Keratinocyte (primary cell): ENCODE results near the gene LAMC3. TPM values are rescaled to one million over a fixed set of nuclear protein-coding genes. Genes with fewer than 3 reads are reported as not detected.
"Not testable (repeated sequence)": the region's sequence is repeated elsewhere in the genome, so short reads cannot be mapped to it uniquely, and the experiment has no call there.

ENCODE experiments used
- DNase-seq: peaks from one replicate; pipeline ENCODE4 v3.0.0-alpha.2; 2011; ENCODE audit warnings: low read depth, missing footprints, low spot score
- FAIRE-seq: peaks from 2 replicates; lab custom pipeline; 2011; peaks lifted over from hg19 to GRCh38; lab: Jason Lieb, UNC
- H2AFZ ChIP-seq: 2 replicates; pipeline ENCODE4 v1.6.0; 2012; ENCODE audit warnings: low read length, control low read depth, inconsistent platforms; ENCODE audit not compliant: control insufficient read depth
- H3K27ac ChIP-seq: 2 replicates; pipeline ENCODE4 v1.5.1; 2011; ENCODE audit warnings: low read length; ENCODE audit not compliant: control insufficient read depth, insufficient read depth
- H3K27me3 ChIP-seq: 3 replicates; pipeline ENCODE4 v1.6.0; 2011; ENCODE audit warnings: low read length; ENCODE audit not compliant: control insufficient read depth, insufficient read depth; ENCODE audit errors: extremely low read depth
- H3K36me3 ChIP-seq, 2 experiments: 2 replicates in 1 of 2; 3 replicates in 1 of 2; pipeline ENCODE4 v1.5.1; 2011; ENCODE audit warnings: low read length in 2 of 2, mild to moderate bottlenecking in 1 of 2; ENCODE audit not compliant: control insufficient read depth in 2 of 2, insufficient read depth in 2 of 2; ENCODE audit errors: extremely low read depth in 1 of 2
- H3K4me1 ChIP-seq: 3 replicates; pipeline ENCODE4 v1.5.1; 2011; ENCODE audit warnings: low read length; ENCODE audit not compliant: control insufficient read depth, insufficient read depth; ENCODE audit errors: extremely low read depth
- H3K4me2 ChIP-seq: 3 replicates; pipeline ENCODE4 v1.6.0; 2011; ENCODE audit warnings: low read depth, low read length; ENCODE audit not compliant: control insufficient read depth, insufficient read depth; ENCODE audit errors: extremely low read depth
- H3K4me3 ChIP-seq, 3 experiments: fragments of 200-600 bp in 1 of 3; sonication (generic) in 1 of 3; 2 replicates in 2 of 3; 3 replicates in 1 of 3; pipeline ENCODE4 v1.5.1; 2011 to 2016; ENCODE audit warnings: low read length in 3 of 3, mild to moderate bottlenecking in 3 of 3, control low read depth in 2 of 3, inconsistent platforms in 1 of 3, low read depth in 1 of 3, mixed read lengths in 1 of 3, mixed run types in 1 of 3, moderate library complexity in 1 of 3; ENCODE audit not compliant: control insufficient read depth in 2 of 3, insufficient read depth in 2 of 3; ENCODE audit errors: extremely low read depth in 1 of 3
- H3K79me2 ChIP-seq: 2 replicates; pipeline ENCODE4 v1.6.0; 2012; ENCODE audit warnings: low read length; ENCODE audit not compliant: control insufficient read depth, insufficient read depth
- H3K9ac ChIP-seq: 3 replicates; pipeline ENCODE4 v1.6.0; 2011; ENCODE audit warnings: low read length; ENCODE audit not compliant: control insufficient read depth, insufficient read depth; ENCODE audit errors: extremely low read depth
- H3K9me1 ChIP-seq: 3 replicates; pipeline ENCODE4 v1.6.0; 2011; ENCODE audit warnings: low read length; ENCODE audit not compliant: control insufficient read depth, insufficient read depth; ENCODE audit errors: extremely low read depth
- H3K9me3 ChIP-seq: 2 replicates; pipeline ENCODE4 v1.5.1; 2012; ENCODE audit warnings: low read depth, low read length; ENCODE audit not compliant: control insufficient read depth
- H4K20me1 ChIP-seq: 3 replicates; pipeline ENCODE4 v1.6.0; 2011; ENCODE audit warnings: low read length; ENCODE audit not compliant: control insufficient read depth, insufficient read depth; ENCODE audit errors: extremely low read depth
- EZH2 ChIP-seq: IDR thresholded peaks from one replicate; pipeline ENCODE4 v1.6.1; 2012; ENCODE audit warnings: inconsistent platforms, mild to moderate bottlenecking, low read length, moderate library complexity
- dilution Hi-C: fragments of 300-500 bp; cut with MboI; formaldehyde crosslinking; loops from one replicate; pipeline ENCODE4 v1.7.0; 2020; ENCODE audit warnings: low sequenced_read_pairs; ENCODE audit not compliant: extremely low pct_ligation_motif_present
- polyA plus RNA-seq, 5 experiments: library from polyadenylated mRNA; depleted of rRNA in 3 of 5; stranded (reverse) in 3 of 5; stranded (forward) in 1 of 5; unstranded in 1 of 5; fragments of >200 nt; gene quantifications; 1 replicate in 1 of 5; 2 replicates in 3 of 5; 3 replicates in 1 of 5; pipeline versions ENCODE4 v1.2.1 to v1.2.3, GENCODE V29; 2011 to 2012; ENCODE audit warnings: missing spikeins in 2 of 5, low read depth in 1 of 5, low replicate concordance in 1 of 5
- TF ChIP-seq, protein P1 (sequence below), 3 experiments: IDR thresholded peaks in 1 of 3; conservative IDR thresholded peaks in 1 of 3; optimal IDR thresholded peaks in 1 of 3; 2 replicates in 2 of 3; 3 replicates in 1 of 3; pipeline versions ENCODE3 to v1.5.1; 2011; ENCODE audit warnings: low read length in 3 of 3, mild to moderate bottlenecking in 3 of 3, moderate library complexity in 2 of 3, control low read depth in 1 of 3, inconsistent platforms in 1 of 3; ENCODE audit not compliant: insufficient read depth in 2 of 3; ENCODE audit errors: extremely low read depth in 1 of 3

LAMC3 gene
- polyA plus RNA-seq, 1 donor (not counting 4 experiments of a cell fraction or from before 2014, with no cell fraction given): not detected

DNA sequence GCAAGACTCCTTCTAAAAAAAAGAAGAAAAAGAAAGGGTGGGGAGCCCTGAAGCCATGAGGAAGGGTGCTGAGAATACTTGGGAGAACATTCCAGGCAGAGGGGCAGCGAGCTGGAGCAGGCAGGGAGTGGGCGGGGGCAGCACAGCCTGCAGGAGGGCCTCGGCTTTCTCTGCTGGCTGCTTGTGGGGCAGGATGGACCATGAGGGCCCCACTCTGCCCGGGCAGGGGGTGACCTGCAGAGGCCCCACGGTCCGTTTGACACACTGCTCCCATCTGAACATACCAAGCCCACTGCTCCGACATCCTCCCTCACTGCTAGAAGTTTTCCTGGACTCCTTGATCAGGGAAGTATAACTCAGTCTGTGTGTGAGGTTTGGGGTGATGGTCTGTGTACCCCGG, 104.7 kb downstream of the LAMC3 start:
- Histone ChIP-seq H3K27me3 (no peaks in the 10 kb centered on the region), H3K4me2 (no peak overlapping the region), H3K9me3 (no peaks in the 10 kb centered on the region), H3K9me1 (no peaks in the 10 kb centered on the region), H3K4me3 (no peak overlapping the region), H3K9ac (no peak overlapping the region), H3K4me1 (peaks cover 9% of the 10 kb centered on the region), H3K27ac (no peak overlapping the region), H3K79me2 (no peaks in the 10 kb centered on the region), H3K36me3 (no peaks in the 10 kb centered on the region), H2AFZ (no peak overlapping the region), H4K20me1 (no peaks in the 10 kb centered on the region)
- TF ChIP-seq, protein P1, sequence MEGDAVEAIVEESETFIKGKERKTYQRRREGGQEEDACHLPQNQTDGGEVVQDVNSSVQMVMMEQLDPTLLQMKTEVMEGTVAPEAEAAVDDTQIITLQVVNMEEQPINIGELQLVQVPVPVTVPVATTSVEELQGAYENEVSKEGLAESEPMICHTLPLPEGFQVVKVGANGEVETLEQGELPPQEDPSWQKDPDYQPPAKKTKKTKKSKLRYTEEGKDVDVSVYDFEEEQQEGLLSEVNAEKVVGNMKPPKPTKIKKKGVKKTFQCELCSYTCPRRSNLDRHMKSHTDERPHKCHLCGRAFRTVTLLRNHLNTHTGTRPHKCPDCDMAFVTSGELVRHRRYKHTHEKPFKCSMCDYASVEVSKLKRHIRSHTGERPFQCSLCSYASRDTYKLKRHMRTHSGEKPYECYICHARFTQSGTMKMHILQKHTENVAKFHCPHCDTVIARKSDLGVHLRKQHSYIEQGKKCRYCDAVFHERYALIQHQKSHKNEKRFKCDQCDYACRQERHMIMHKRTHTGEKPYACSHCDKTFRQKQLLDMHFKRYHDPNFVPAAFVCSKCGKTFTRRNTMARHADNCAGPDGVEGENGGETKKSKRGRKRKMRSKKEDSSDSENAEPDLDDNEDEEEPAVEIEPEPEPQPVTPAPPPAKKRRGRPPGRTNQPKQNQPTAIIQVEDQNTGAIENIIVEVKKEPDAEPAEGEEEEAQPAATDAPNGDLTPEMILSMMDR (optimal IDR thresholded peaks at IDR 0.05 in 1 of 3, IDR thresholded peaks at IDR 0.05 in 1 of 3, conservative IDR thresholded peaks at IDR 0.05 in 1 of 3; ENCODE audit: extremely low read depth in 1 of 3, insufficient read depth in 2 of 3, low read length in 3 of 3): no peak
- no peak for TF ChIP-seq EZH2
- no peak for DNase-seq
- no peak for FAIRE-seq
- dilution Hi-C loops: no loop called here

DNA sequence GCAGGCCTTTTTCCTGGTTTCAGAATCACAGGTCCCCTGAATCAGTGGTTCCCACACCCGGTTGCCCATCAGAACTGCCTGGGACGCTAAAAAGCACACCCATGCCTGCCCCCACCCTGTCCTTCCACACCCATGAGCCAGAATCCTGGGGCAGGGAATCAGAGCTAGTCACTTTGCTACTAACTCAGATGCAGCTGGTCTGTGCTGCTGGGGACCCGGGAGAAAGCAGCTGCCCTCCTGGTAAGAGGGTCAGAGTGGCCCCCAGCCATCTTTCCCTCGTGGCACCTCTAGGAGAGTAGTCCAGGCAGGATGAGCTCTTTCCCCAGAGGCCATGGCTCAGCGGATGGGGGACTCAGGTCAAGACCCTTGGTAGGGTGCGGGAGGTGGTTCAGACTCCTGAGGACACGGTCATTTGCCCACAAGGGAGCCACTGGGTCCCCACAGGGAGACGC, 105.1 kb downstream of the LAMC3 start:
- Histone ChIP-seq H3K9ac (no peak overlapping the region), H3K4me3 (no peak overlapping the region), H3K4me2 (no peak overlapping the region), H3K27ac (no peak overlapping the region), H3K9me3 (no peaks in the 10 kb centered on the region), H4K20me1 (no peaks in the 10 kb centered on the region), H3K9me1 (no peaks in the 10 kb centered on the region), H3K27me3 (no peaks in the 10 kb centered on the region), H2AFZ (no peak overlapping the region), H3K79me2 (no peaks in the 10 kb centered on the region), H3K4me1 (peaks cover 9% of the 10 kb centered on the region), H3K36me3 (no peaks in the 10 kb centered on the region)
- TF ChIP-seq, protein P1 (optimal IDR thresholded peaks at IDR 0.05 in 1 of 3, IDR thresholded peaks at IDR 0.05 in 1 of 3, conservative IDR thresholded peaks at IDR 0.05 in 1 of 3; ENCODE audit: extremely low read depth in 1 of 3, insufficient read depth in 2 of 3, low read length in 3 of 3): no peak
- dilution Hi-C loops: no loop called here
- FAIRE-seq (no peak), DNase-seq (no peak)

DNA sequence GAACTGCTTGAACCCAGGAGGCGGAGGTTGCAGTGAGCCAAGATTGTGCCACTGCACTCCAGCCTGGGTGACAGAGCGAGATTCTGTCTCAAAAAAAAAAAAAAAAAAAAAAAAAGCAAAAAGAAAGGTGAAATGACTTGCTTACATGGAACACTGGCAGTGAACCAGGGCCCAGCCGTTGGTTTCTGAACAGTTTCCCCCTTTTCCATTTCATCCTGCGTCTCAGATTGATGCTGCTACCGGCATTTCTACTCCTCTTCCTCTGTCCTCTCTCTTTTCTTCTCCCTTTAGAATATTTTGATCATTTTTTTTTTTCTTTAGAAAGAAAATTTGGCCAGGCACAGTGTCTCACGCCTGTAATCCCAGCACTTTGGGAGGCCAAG, 106.4 kb downstream of the LAMC3 start:
- H3K27me3 ChIP-seq, FAIRE-seq: not testable (repeated sequence)

More for the DNA sequence above, 106.4 kb downstream of the LAMC3 start:
- H3K27ac ChIP-seq, DNase-seq, H3K79me2 ChIP-seq, dilution Hi-C loops, H3K4me1 ChIP-seq, H3K9me3 ChIP-seq, H3K9ac ChIP-seq, H3K9me1 ChIP-seq, H2AFZ ChIP-seq, H3K4me3 ChIP-seq, H4K20me1 ChIP-seq, H3K4me2 ChIP-seq, H3K36me3 ChIP-seq: not testable (repeated sequence)
